ENCODE results near the gene CREB3. TPM values are rescaled to one million over a fixed set of nuclear protein-coding genes. Genes with fewer than 3 reads are reported as not detected.

The CREB3 gene
- total and polyA plus RNA-seq, 2 experiments from 2014 or later, result 20.3 to 32.4 TPM

GRCh38 chr9:35703906-35704672 lies 28.4 kb upstream of the CREB3 start:
- no peak overlapping the region for H3K27ac Mint-ChIP-seq
- Histone ChIP-seq H2AFZ (no peak overlapping the region), H3K36me3 (ENCODE audit: insufficient read depth) (peaks cover 36% of the 10 kb centered on the region), H3K27me3 (ENCODE audit: insufficient read depth) (no peaks in the 10 kb centered on the region), H3K79me2 (replicated peaks; ENCODE audit: insufficient read depth) (no peaks in the 10 kb centered on the region), H3K27ac (ENCODE audit: low read depth) (no peak overlapping the region), H4K20me1 (replicated peaks; ENCODE audit: insufficient read depth) (no peaks in the 10 kb centered on the region), H3F3A (replicated peaks; ENCODE audit: low read depth) (no peaks in the 10 kb centered on the region), H3K4me3 (no peak overlapping the region), H3K4me1 (ENCODE audit: insufficient read depth) (no peaks in the 10 kb centered on the region), H3K4me2 (no peak overlapping the region), H3K9me2 (ENCODE audit: insufficient read depth) (no peaks in the 10 kb centered on the region)
- H3K4me3 Mint-ChIP-seq, result no peak overlapping the region
- peaks cover 6% of the 10 kb centered on the region for H3K27me3 Mint-ChIP-seq (ENCODE audit: insufficient read depth, low read depth, poor library complexity)
- H3K4me1 Mint-ChIP-seq, result no peaks in the 10 kb centered on the region
- peaks cover 37% of the 10 kb centered on the region for H3K36me3 Mint-ChIP-seq (ENCODE audit: low read depth)
- TF ChIP-seq POLR2AphosphoS5 (IDR thresholded peaks at IDR 0.05; ENCODE audit: low read depth) (no peak), ZNF462 (CRISPR knock-in tag; IDR thresholded peaks at IDR 0.05) (no peak), ZNF114 (CRISPR knock-in tag; IDR thresholded peaks at IDR 0.05) (no peak), ETS1 (IDR thresholded peaks at IDR 0.05) (no peak), STAT1 (IDR thresholded peaks at IDR 0.05; ENCODE audit: unreplicated experiment) (no peak), REST (IDR thresholded peaks at IDR 0.05; ENCODE audit: unreplicated experiment) (no peak), CREB1 (CRISPR knock-in tag; IDR thresholded peaks at IDR 0.05; ENCODE audit: low read depth) (no peak), ZNF331 (CRISPR knock-in tag; IDR thresholded peaks at IDR 0.05; ENCODE audit: low read depth) (no peak), EZH2phosphoT487 (IDR thresholded peaks at IDR 0.05; ENCODE audit: unreplicated experiment) (no peak), NANOG (IDR thresholded peaks at IDR 0.05; ENCODE audit: borderline replicate concordance) (no peak), JUNB (IDR thresholded peaks at IDR 0.05; ENCODE audit: unreplicated experiment) (no peak)
- no peak for ATAC-seq
- no peaks in the 10 kb centered on the region for H3K9me3 Mint-ChIP-seq
- no peak for DNase-seq (ENCODE audit: low spot score)
